Mesenchymal stem cell (in vitro differentiated cells and primary cell): ENCODE data around the gene PHF2.

Experiments
- DNase-seq: peaks from one replicate; pipeline ENCODE4 v3.0.0-alpha.2; 2013
- H2AFZ ChIP-seq: one replicate; pipeline ENCODE4 v1.6.1; 2013; ENCODE audit warnings: low read depth, mild to moderate bottlenecking, control low read depth, inconsistent platforms, low read length, moderate library complexity
- H2AK5ac ChIP-seq: 2 replicates; pipeline ENCODE4 v1.6.1; 2013; ENCODE audit warnings: low read length, moderate library complexity, mild to moderate bottlenecking, inconsistent platforms; ENCODE audit not compliant: severe bottlenecking
- H2BK120ac ChIP-seq: one replicate; pipeline ENCODE4 v1.6.1; 2013; ENCODE audit warnings: low read depth, mild to moderate bottlenecking, inconsistent platforms, low read length, moderate library complexity
- H2BK12ac ChIP-seq, 2 experiments: one replicate each; pipeline ENCODE4 v1.6.1; 2013; ENCODE audit warnings: inconsistent platforms in 2 of 2, low read length in 2 of 2, mild to moderate bottlenecking in 2 of 2, moderate library complexity in 2 of 2, control low read depth in 1 of 2
- H2BK15ac ChIP-seq: one replicate; pipeline ENCODE4 v1.6.1; 2013; ENCODE audit warnings: mild to moderate bottlenecking, low read depth, inconsistent platforms; ENCODE audit not compliant: poor library complexity, severe bottlenecking
- H2BK5ac ChIP-seq: 2 replicates; pipeline ENCODE4 v1.6.1; 2013; ENCODE audit warnings: low read depth, mild to moderate bottlenecking, low read length, control low read depth, inconsistent platforms; ENCODE audit not compliant: poor library complexity, severe bottlenecking
- H3K14ac ChIP-seq, 2 experiments: one replicate each; pipeline ENCODE4 v1.6.1; 2013; ENCODE audit warnings: inconsistent platforms in 2 of 2, low read length in 2 of 2, control low read depth in 1 of 2, mild to moderate bottlenecking in 1 of 2, moderate library complexity in 1 of 2
- H3K18ac ChIP-seq, 2 experiments: one replicate each; pipeline ENCODE4 v1.6.1; 2013; ENCODE audit warnings: inconsistent platforms in 2 of 2, low read length in 2 of 2, control low read depth in 1 of 2, low read depth in 1 of 2, mild to moderate bottlenecking in 1 of 2
- H3K23ac ChIP-seq, 2 experiments: one replicate each; pipeline ENCODE4 v1.6.1; 2013; ENCODE audit warnings: inconsistent platforms in 2 of 2, low read length in 2 of 2, mild to moderate bottlenecking in 2 of 2, moderate library complexity in 2 of 2, control low read depth in 1 of 2
- H3K27ac ChIP-seq: 2 replicates; pipeline ENCODE4 v1.5.1; 2013; ENCODE audit warnings: mild to moderate bottlenecking, moderate library complexity, low read length, control low read depth, inconsistent platforms; ENCODE audit not compliant: poor library complexity, severe bottlenecking
- H3K27me3 ChIP-seq, 2 experiments: 2 replicates each; pipeline versions ENCODE4 v1.6.1 to v1.7.0; 2013; ENCODE audit warnings: low read length in 2 of 2, mild to moderate bottlenecking in 2 of 2, moderate library complexity in 2 of 2, control low read depth in 1 of 2, inconsistent platforms in 1 of 2; ENCODE audit not compliant: control insufficient read depth in 1 of 2, insufficient read depth in 1 of 2
- H3K36me3 ChIP-seq, 2 experiments: 2 replicates each; pipeline versions ENCODE4 v1.6.1 to v1.7.0; 2013; ENCODE audit warnings: low read length in 2 of 2, control low read depth in 1 of 2, inconsistent platforms in 1 of 2, low read depth in 1 of 2, mild to moderate bottlenecking in 1 of 2; ENCODE audit not compliant: insufficient read depth in 2 of 2, control insufficient read depth in 1 of 2
- H3K4ac ChIP-seq, 2 experiments: one replicate each; pipeline ENCODE4 v1.6.1; 2013; ENCODE audit warnings: inconsistent platforms in 2 of 2, low read length in 2 of 2, mild to moderate bottlenecking in 2 of 2, moderate library complexity in 2 of 2, control low read depth in 1 of 2, low read depth in 1 of 2
- H3K4me1 ChIP-seq: 2 replicates; pipeline ENCODE4 v1.6.1; 2013; ENCODE audit warnings: low read depth, low read length, control low read depth; ENCODE audit not compliant: control insufficient read depth, insufficient read depth
- H3K4me2 ChIP-seq: 2 replicates; pipeline ENCODE4 v1.6.1; 2013; ENCODE audit warnings: low read length, mild to moderate bottlenecking, inconsistent platforms; ENCODE audit not compliant: poor library complexity, severe bottlenecking
- H3K4me3 ChIP-seq, 2 experiments: 2 replicates each; pipeline versions ENCODE4 v1.5.1 to v1.7.0; 2013; ENCODE audit warnings: low read length in 2 of 2, mild to moderate bottlenecking in 2 of 2, control low read depth in 1 of 2, low read depth in 1 of 2; ENCODE audit not compliant: insufficient read depth in 1 of 2
- H3K79me1 ChIP-seq: replicated peaks from 2 replicates; pipeline ENCODE4 v1.6.1; 2013; ENCODE audit warnings: mild to moderate bottlenecking, control low read depth, low read length, inconsistent platforms; ENCODE audit not compliant: poor library complexity, severe bottlenecking
- H3K9ac ChIP-seq: 2 replicates; pipeline ENCODE4 v1.7.0; 2013; ENCODE audit warnings: mild to moderate bottlenecking, low read length, moderate library complexity
- H3K9me3 ChIP-seq: 2 replicates; pipeline ENCODE4 v1.7.0; 2013; ENCODE audit warnings: mild to moderate bottlenecking, low read length; ENCODE audit not compliant: control insufficient read depth
- H4K8ac ChIP-seq: one replicate; pipeline ENCODE4 v1.6.1; 2013; ENCODE audit warnings: inconsistent platforms, mild to moderate bottlenecking, low read length, moderate library complexity
- H4K91ac ChIP-seq: one replicate; pipeline ENCODE4 v1.6.1; 2013; ENCODE audit warnings: mild to moderate bottlenecking, low read length, inconsistent platforms
- WGBS: methylation state at CpG from one replicate; pipeline ENCODE4 v1.1.7; 2013; ENCODE audit warnings: mixed read lengths; 5-methylcytosine and 5-hydroxymethylcytosine counted together

The PHF2 gene

GRCh38 chr9:93657331-93658111 lies 81.1 kb downstream of the PHF2 start:
- no peak overlapping the region for H3K23ac ChIP-seq
- H3K4me3 ChIP-seq = no peak overlapping the region

GRCh38 chr9:93658184-93658925 lies 82.0 kb downstream of the PHF2 start:
- no peak overlapping the region for H2BK5ac ChIP-seq
- no peak overlapping the region for H3K14ac ChIP-seq
- H2BK120ac ChIP-seq = no peak overlapping the region
- H2BK12ac ChIP-seq = no peak overlapping the region
- DNase-seq = no peak
- no peaks in the 10 kb centered on the region for H3K9me3 ChIP-seq
- no peaks in the 10 kb centered on the region for H3K4me1 ChIP-seq
- no peak overlapping the region for H2BK15ac ChIP-seq
- no peak overlapping the region for H3K4ac ChIP-seq
- H2AFZ ChIP-seq = no peak overlapping the region
- H3K18ac ChIP-seq = no peak overlapping the region
- H2AK5ac ChIP-seq = no peak overlapping the region
- no peak overlapping the region for H3K4me2 ChIP-seq
- no peak overlapping the region for H3K9ac ChIP-seq
- WGBS = 95% methylated on average over 12 of the region's 12 CpGs
- no peak overlapping the region for H3K4me3 ChIP-seq
- H3K79me1 ChIP-seq = peaks cover 3% of the 10 kb centered on the region
- no peak overlapping the region for H4K8ac ChIP-seq
- H3K23ac ChIP-seq = no peak overlapping the region
- no peak overlapping the region for H4K91ac ChIP-seq
- H3K27ac ChIP-seq = no peak overlapping the region
- H3K36me3 ChIP-seq = peaks cover 63 to 84% of the 10 kb centered on the region in 2 experiments
- H3K27me3 ChIP-seq = no peaks in the 10 kb centered on the region

More at GRCh38 chr9:93657331-93658111, 81.1 kb downstream of the PHF2 start:
- Histone ChIP-seq H2BK12ac (no peak overlapping the region), H3K9ac (no peak overlapping the region), H4K91ac (peak overlapping the region; percentile 2), H2BK5ac (no peak overlapping the region), H3K4me2 (no peak overlapping the region), H3K27ac (no peak overlapping the region), H3K79me1 (peaks cover 3% of the 10 kb centered on the region), H2AFZ (no peak overlapping the region), H3K36me3 (peaks cover 64 to 84% of the 10 kb centered on the region in 2 experiments), H3K18ac (no peak overlapping the region), H2BK120ac (no peak overlapping the region), H4K8ac (no peak overlapping the region), H3K4ac (no peak overlapping the region), H2AK5ac (no peak overlapping the region), H3K27me3 (no peaks in the 10 kb centered on the region), H3K9me3 (no peaks in the 10 kb centered on the region), H3K14ac (no peak overlapping the region), H3K4me1 (no peaks in the 10 kb centered on the region), H2BK15ac (no peak overlapping the region)
- DNase-seq = no peak
- 97% methylated on average over 8 of the region's 8 CpGs for WGBS

DNA sequence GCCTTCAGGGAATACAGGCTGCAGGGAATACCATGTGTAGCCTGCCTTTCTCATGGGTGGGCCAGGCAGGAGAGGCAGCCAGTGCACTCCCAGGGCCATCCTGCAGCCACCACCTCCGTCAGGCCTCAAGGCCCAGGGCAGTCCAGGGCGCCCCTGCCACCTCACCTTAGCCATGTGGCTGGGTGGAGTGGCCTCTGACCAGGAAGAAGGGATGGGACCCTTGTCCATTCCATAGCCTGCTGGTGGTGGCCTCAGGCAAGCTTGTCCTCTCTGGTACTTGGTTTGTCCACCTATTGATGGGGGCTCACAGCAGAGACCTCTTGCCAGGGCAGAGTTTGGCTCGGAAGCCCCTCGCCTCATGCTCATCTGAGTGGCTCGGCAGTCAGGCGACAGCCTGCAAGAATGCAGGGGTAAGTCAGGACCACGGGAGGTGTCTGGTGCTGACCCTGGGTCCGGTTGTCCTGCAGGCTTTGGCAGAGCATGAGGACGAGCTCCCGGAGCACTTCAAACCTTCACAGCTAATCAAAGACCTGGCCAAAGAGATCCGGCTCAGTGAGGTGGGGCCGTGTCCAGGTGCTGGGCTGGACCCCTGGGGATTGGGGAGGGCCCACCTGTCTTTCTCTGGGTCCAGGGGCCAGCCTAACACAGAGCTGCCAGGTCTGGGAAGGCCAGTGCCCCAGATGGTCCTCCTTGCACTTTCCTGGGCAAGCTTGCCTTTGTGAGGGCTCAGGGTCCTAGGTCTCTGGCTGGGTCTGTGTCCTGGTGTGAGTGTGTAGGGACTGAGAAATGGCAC lies 82.9 kb downstream of the PHF2 start:
- no peak for DNase-seq
- Histone ChIP-seq H2BK5ac (no peak overlapping the region), H3K23ac (no peak overlapping the region), H3K9ac (no peak overlapping the region), H4K91ac (no peak overlapping the region), H3K36me3 (peaks cover 64 to 84% of the 10 kb centered on the region in 2 experiments), H3K4me1 (no peaks in the 10 kb centered on the region), H4K8ac (no peak overlapping the region), H3K27me3 (no peaks in the 10 kb centered on the region), H3K79me1 (peaks cover 2% of the 10 kb centered on the region), H2BK120ac (no peak overlapping the region), H3K4ac (no peak overlapping the region), H2BK15ac (no peak overlapping the region), H2AFZ (no peak overlapping the region), H3K18ac (no peak overlapping the region), H3K9me3 (no peaks in the 10 kb centered on the region), H2AK5ac (no peak overlapping the region), H3K14ac (no peak overlapping the region), H3K4me3 (no peak overlapping the region), H3K4me2 (no peak overlapping the region), H2BK12ac (no peak overlapping the region), H3K27ac (no peak overlapping the region)
- 95% methylated on average over 12 of the region's 12 CpGs for WGBS

GRCh38 chr9:93659837-93660177 lies 83.4 kb downstream of the PHF2 start:
- H4K8ac ChIP-seq = no peak overlapping the region
- H2BK12ac ChIP-seq = no peak overlapping the region
- H2AFZ ChIP-seq = no peak overlapping the region
- no peak overlapping the region for H3K23ac ChIP-seq
- no peaks in the 10 kb centered on the region for H3K4me1 ChIP-seq
- H3K14ac ChIP-seq = no peak overlapping the region
- no peak overlapping the region for H3K9ac ChIP-seq
- H3K27me3 ChIP-seq = no peaks in the 10 kb centered on the region
- peaks cover 58 to 84% of the 10 kb centered on the region in 2 experiments for H3K36me3 ChIP-seq
- H2BK120ac ChIP-seq = no peak overlapping the region
- H3K79me1 ChIP-seq = peaks cover 2% of the 10 kb centered on the region
- no peak overlapping the region for H3K4me3 ChIP-seq
- no peak overlapping the region for H3K4me2 ChIP-seq
- H3K4ac ChIP-seq = no peak overlapping the region
- H2BK15ac ChIP-seq = no peak overlapping the region
- WGBS = 83% methylated on average over 3 of the region's 4 CpGs
- H2BK5ac ChIP-seq = no peak overlapping the region
- no peak for DNase-seq
- no peaks in the 10 kb centered on the region for H3K9me3 ChIP-seq
- no peak overlapping the region for H3K27ac ChIP-seq
- no peak overlapping the region for H3K18ac ChIP-seq
- no peak overlapping the region for H2AK5ac ChIP-seq
- no peak overlapping the region for H4K91ac ChIP-seq
